H1 (cell line): ENCODE results near the gene CD58.
"Not testable (repeated sequence)": the region's sequence is repeated elsewhere in the genome, so short reads cannot be mapped to it uniquely, and the experiment has no call there.

ENCODE experiments used
- CTCF ChIP-seq, 3 experiments: IDR thresholded peaks; 1 replicate in 2 of 3; 2 replicates in 1 of 3; pipeline versions ENCODE4 v1.5.1 to v1.6.1; 2011; ENCODE audit warnings: low read length in 3 of 3, mild to moderate bottlenecking in 3 of 3, inconsistent platforms in 2 of 3, low read depth in 1 of 3, moderate library complexity in 1 of 3; ENCODE audit not compliant: insufficient read depth in 1 of 3; ENCODE audit errors: control extremely low read depth in 1 of 3
- POLR2A ChIP-seq, 2 experiments: IDR thresholded peaks; 1 replicate in 1 of 2; 2 replicates in 1 of 2; pipeline ENCODE4 v1.6.1; 2011; ENCODE audit warnings: low read depth in 2 of 2, low read length in 2 of 2, mild to moderate bottlenecking in 2 of 2; ENCODE audit errors: control extremely low read depth in 1 of 2
- POLR2AphosphoS5 ChIP-seq: IDR thresholded peaks from 2 replicates; pipeline ENCODE4 v1.6.1; 2011; ENCODE audit warnings: low read depth, low read length
- POU5F1 ChIP-seq: IDR thresholded peaks from 2 replicates; pipeline ENCODE4 v1.6.1; 2011; ENCODE audit warnings: low read depth, mild to moderate bottlenecking, low read length, moderate library complexity
- SIN3A ChIP-seq, 2 experiments: IDR thresholded peaks in 1 of 2; conservative IDR thresholded peaks in 1 of 2; 2 replicates each; pipeline ENCODE4 v1.6.1; 2011 to 2012; ENCODE audit warnings: low read length in 2 of 2, improper control_type of control experiment in 1 of 2, low read depth in 1 of 2, mild to moderate bottlenecking in 1 of 2
- SRF ChIP-seq: IDR thresholded peaks from 2 replicates; pipeline ENCODE4 v1.6.1; 2011; ENCODE audit warnings: mild to moderate bottlenecking, low read depth, low read length, moderate library complexity
- YY1 ChIP-seq: IDR thresholded peaks from 2 replicates; pipeline ENCODE4 v1.6.1; 2011; ENCODE audit warnings: low read depth, mild to moderate bottlenecking, low read length
- ZNF274 ChIP-seq: IDR thresholded peaks from 2 replicates; pipeline ENCODE4 v1.7.0; 2012; ENCODE audit warnings: low read length, borderline replicate concordance; ENCODE audit errors: extremely low read depth

- not testable (repeated sequence) for TF ChIP-seq CTCF (IDR thresholded peaks at IDR 0.05; ENCODE audit: control extremely low read depth in 1 of 3, insufficient read depth in 1 of 3, low read depth in 1 of 3, low read length in 3 of 3); POLR2AphosphoS5; SIN3A (conservative IDR thresholded peaks at IDR 0.05 in 1 of 2, IDR thresholded peaks at IDR 0.05 in 1 of 2; ENCODE audit: low read depth in 1 of 2, low read length in 2 of 2); ZNF274; SRF; POLR2A (IDR thresholded peaks at IDR 0.05; ENCODE audit: control extremely low read depth in 1 of 2, low read depth in 2 of 2, low read length in 2 of 2); POU5F1; YY1
These were observed 26.6 kb upstream of the CD58 start for GRCh38 chr1:116597388-116597787.
